ENCODE results near the gene PRRC2A.

PRRC2A gene

DNA sequence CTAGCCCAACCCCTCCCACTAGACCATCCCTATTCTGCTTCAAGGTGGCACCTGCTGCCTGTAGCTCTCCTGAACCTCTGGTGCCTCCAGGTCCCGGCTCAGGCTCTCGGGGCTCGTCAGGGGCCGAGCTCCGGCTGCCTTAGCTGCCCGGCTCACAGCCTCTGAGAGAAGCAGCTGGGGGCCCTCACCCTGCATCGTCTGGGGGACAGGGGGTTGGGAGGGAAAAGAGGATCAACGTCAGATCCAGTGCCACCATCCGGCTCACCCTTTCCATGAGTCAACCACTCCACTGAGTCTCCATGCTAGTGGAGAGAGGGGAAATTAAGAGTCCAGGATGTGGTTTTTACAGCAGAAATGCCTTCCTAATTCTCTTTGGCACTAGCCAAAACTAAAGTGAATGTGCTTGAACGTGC, 18.9 kb downstream of the PRRC2A start:
- Histone ChIP-seq H3K4me3 (ENCODE audit: extremely low read depth, insufficient read depth, low read length, poor library complexity, severe bottlenecking) (no peak overlapping the region), H3K36me3 (ENCODE audit: control insufficient read depth, insufficient read depth, low read length) (peaks cover 97% of the 10 kb centered on the region), H3K4me1 (ENCODE audit: control insufficient read depth, insufficient read depth, low read length, poor library complexity, severe bottlenecking) (no peaks in the 10 kb centered on the region), H3K9me3 (ENCODE audit: control insufficient read depth, low read length) (no peaks in the 10 kb centered on the region), H3K27ac (ENCODE audit: low read depth, low read length, severe bottlenecking) (peak overlapping the region; percentile 2)
- 93 to 95% methylated on average over 7 of the region's 10 CpGs for WGBS, 2 experiments (ENCODE audit: insufficient coverage in 2 of 2)

DNA sequence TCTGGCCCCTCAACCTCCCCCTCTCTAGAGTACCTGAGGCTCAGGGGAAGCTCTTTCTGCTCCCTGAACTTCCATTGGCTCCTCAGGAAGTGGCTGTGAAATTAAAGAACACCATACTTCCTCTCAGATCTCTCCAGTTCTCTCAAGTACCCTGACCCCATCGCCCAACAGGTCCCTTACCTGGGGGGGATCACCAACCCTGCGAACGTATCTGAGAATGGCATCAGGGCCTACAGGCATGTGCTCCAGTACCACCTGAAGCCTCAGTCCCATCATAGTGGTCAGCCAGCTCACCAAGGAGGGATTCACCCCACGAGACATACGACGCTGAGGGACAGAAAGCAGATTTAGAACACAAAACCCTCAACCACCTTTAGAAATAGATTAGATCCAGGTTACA, 20.1 kb downstream of the PRRC2A start:
- no peaks in the 10 kb centered on the region for H3K9me3 ChIP-seq (ENCODE audit: control insufficient read depth, low read length)
- H3K4me3 ChIP-seq (ENCODE audit: extremely low read depth, insufficient read depth, low read length, poor library complexity, severe bottlenecking), result no peak overlapping the region
- no peaks in the 10 kb centered on the region for H3K4me1 ChIP-seq (ENCODE audit: control insufficient read depth, insufficient read depth, low read length, poor library complexity, severe bottlenecking)
- 96 to 98% methylated on average over 3 of the region's 6 CpGs for WGBS, 2 experiments (ENCODE audit: insufficient coverage in 2 of 2)
- peaks cover 97% of the 10 kb centered on the region for H3K36me3 ChIP-seq (ENCODE audit: control insufficient read depth, insufficient read depth, low read length)
- no peak overlapping the region for H3K27ac ChIP-seq (ENCODE audit: low read depth, low read length, severe bottlenecking)

DNA sequence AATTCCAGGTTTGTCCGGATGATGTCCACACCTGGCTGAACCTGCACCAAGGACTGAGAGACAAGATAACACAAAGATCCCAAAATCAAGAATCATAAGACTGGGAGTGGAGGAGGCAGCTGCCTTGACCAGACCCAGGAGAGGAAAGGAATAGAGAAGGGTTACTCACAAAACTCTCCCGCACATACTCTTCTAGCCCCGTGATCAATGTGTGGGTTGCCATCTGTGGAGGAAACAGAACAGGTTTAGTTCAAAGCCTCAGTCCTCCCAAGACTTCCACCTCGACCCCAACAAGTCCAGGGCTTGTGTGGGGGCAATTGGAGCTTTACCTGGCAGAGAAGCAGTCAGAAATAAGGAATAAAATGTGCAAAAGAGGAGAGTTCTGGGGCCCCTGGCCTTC, 20.9 kb downstream of the PRRC2A start:
- Histone ChIP-seq H3K4me1 (ENCODE audit: control insufficient read depth, insufficient read depth, low read length, poor library complexity, severe bottlenecking) (no peaks in the 10 kb centered on the region), H3K27ac (ENCODE audit: low read depth, low read length, severe bottlenecking) (no peak overlapping the region), H3K9me3 (ENCODE audit: control insufficient read depth, low read length) (no peaks in the 10 kb centered on the region), H3K4me3 (ENCODE audit: extremely low read depth, insufficient read depth, low read length, poor library complexity, severe bottlenecking) (no peak overlapping the region), H3K36me3 (ENCODE audit: control insufficient read depth, insufficient read depth, low read length) (peaks cover 97% of the 10 kb centered on the region)
- WGBS, 2 experiments (ENCODE audit: insufficient coverage in 2 of 2), result 80 to 100% methylated on average over 1 to 2 of the region's 4 CpGs

DNA sequence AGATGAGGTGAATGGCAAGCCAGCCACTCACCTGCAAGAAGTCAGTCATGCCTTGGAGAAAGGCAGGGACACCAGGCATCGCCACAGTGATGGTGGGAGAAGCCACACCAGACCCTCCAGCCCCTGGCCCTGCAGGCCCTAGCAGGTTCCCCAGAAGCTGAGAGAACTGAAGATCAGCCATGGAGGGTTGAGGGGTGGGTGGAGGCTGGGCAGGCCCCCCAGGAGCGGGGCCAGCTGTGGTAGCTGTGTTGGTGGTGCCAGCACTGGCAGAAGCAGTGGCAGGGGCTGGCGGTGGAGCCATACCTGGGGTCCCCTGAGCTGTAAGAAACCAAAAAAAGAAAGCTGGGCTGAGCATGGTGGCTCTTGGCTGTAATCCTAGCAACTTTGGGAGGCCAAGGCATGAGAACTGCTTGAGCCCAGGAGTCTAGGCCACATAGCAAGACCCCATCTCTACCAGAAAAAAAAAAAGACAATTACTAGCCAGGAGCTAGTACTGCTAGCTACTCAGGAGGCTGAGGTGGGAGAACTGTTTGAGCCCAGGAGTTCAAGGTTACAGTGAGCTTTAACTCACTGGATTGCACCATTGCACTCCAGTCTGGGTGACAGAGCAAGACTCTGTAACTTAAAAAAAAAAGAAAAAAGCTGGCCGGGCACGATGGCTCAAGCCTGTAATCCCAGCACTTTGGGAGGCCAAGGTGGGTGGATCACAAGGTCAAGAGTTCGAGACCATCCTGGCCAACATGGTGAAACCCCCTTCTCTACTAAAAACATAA, 22.5 kb downstream of the PRRC2A start:
- H3K4me3 ChIP-seq (ENCODE audit: extremely low read depth, insufficient read depth, low read length, poor library complexity, severe bottlenecking), result no peak overlapping the region
- H3K36me3 ChIP-seq (ENCODE audit: control insufficient read depth, insufficient read depth, low read length), result peaks cover 96% of the 10 kb centered on the region
- H3K9me3 ChIP-seq (ENCODE audit: control insufficient read depth, low read length), result no peaks in the 10 kb centered on the region
- 90 to 95% methylated on average over 3 to 5 of the region's 6 CpGs for WGBS, 2 experiments (ENCODE audit: insufficient coverage in 2 of 2)
- no peaks in the 10 kb centered on the region for H3K4me1 ChIP-seq (ENCODE audit: control insufficient read depth, insufficient read depth, low read length, poor library complexity, severe bottlenecking)
- no peak overlapping the region for H3K27ac ChIP-seq (ENCODE audit: low read depth, low read length, severe bottlenecking)

DNA sequence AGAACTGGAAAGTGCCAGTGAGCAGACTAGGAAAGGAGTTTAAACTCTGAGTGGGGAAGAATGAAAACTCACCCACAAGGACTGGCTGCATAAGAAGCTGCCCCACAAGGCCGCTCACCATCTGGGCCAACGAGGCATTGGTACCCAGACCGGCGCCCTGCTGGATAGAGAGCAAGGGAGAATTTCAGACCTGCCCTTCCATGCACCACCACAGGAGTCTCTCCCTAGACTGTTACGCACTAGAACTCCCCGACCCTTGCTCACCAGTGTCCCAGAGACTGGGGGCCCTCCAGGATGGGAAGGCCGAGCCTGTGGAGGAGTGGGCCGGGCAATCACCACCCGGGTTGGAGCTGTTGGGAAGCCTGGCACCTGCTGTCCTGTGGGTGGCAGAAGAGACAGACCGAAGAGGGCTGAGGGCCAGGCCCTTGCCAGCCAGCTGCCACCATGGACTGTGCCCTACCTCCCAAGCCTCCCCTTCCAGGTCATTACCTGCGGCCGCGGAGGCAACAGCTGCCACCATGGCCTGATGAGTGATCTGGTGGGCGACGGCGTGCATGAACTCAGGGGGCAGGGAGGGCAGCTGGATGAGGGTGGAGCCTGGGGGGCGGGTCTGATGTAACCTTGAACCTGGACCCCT, 23.4 kb downstream of the PRRC2A start:
- WGBS, 2 experiments (ENCODE audit: insufficient coverage in 2 of 2), result 94 to 98% methylated on average over 7 to 11 of the region's 17 CpGs
- Histone ChIP-seq H3K4me3 (ENCODE audit: extremely low read depth, insufficient read depth, low read length, poor library complexity, severe bottlenecking) (no peak overlapping the region), H3K36me3 (ENCODE audit: control insufficient read depth, insufficient read depth, low read length) (peaks cover 96% of the 10 kb centered on the region), H3K4me1 (ENCODE audit: control insufficient read depth, insufficient read depth, low read length, poor library complexity, severe bottlenecking) (no peaks in the 10 kb centered on the region), H3K9me3 (ENCODE audit: control insufficient read depth, low read length) (no peaks in the 10 kb centered on the region), H3K27ac (ENCODE audit: low read depth, low read length, severe bottlenecking) (no peak overlapping the region)

GRCh38 chr6:31645325-31645724, 24.8 kb downstream of the PRRC2A start:
- Histone ChIP-seq H3K27ac (ENCODE audit: low read depth, low read length, severe bottlenecking) (no peak overlapping the region), H3K9me3 (ENCODE audit: control insufficient read depth, low read length) (no peaks in the 10 kb centered on the region), H3K36me3 (ENCODE audit: control insufficient read depth, insufficient read depth, low read length) (peaks cover 96% of the 10 kb centered on the region), H3K4me3 (ENCODE audit: extremely low read depth, insufficient read depth, low read length, poor library complexity, severe bottlenecking) (no peak overlapping the region), H3K4me1 (ENCODE audit: control insufficient read depth, insufficient read depth, low read length, poor library complexity, severe bottlenecking) (no peaks in the 10 kb centered on the region)
- 94 to 97% methylated on average over 8 of the region's 9 CpGs for WGBS, 2 experiments (ENCODE audit: insufficient coverage in 2 of 2)

DNA sequence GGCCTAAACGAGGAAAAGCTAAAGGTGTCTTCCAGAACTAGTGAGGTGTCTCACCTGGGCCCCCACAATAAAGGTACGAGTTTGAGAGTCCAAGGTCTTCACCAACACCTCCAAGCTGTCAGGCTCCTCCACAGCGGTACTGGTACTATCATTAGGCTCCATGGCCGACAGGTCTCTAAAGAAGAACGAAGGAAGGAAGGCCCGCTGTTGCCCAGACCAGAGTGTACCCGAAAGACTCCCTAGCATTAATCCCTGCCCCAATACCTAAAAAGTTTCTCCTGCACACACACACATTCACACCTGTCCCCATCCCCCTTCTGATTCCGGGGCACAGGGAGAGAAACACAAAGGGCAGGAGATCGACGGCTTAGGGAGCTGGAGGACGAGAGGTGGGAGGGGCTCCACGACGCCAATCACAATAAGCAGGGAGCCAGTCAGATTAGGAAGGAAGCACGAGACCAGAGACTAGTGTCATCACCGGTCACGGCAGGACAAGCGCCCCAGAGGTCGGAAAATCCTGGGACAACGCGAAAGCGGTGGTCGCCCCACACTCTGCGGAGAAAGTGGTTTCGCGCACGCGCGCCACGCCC, 31.2 kb downstream of the PRRC2A start:
- 3 to 7% methylated on average over 17 to 20 of the region's 29 CpGs for WGBS, 2 experiments (ENCODE audit: insufficient coverage in 2 of 2)

DNA sequence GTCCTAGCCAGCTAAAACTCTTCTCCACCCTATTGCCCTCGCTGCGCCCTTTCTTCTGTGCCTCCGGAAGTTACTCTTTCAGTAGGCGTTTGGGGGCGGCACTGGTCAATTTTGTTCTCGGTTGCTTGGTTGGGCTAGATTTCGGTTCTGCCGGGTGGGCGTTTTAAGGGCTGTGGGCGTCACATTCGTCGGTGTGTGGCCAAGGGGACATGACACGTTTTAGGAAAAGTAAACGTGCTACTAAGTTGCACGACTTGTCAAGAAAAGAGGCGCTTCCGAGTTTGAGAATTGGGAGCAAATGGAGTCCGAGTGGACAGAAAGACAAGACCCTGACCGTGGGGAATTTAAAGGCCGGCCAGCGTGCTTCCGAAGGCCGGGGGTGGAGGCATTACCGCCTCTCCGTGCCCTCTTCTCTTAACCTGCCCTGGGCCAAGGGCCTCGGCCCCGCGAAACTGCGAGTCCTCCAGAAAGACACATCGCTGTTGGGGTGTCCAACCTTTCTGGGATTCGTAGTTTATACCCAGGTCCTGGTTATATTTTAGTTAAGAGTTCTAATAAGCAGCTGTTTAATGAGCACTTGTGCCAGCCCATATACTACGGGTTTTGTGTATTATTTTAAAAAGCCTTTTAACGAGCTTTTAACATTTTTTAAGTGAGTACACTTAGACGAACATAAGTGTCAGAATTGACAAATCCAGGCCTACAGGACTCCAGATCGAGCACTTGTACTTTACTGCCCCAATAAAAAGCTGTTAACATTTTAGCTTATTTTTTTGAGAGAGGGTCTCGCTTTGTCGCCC, 32.6 kb downstream of the PRRC2A start:
- H3K36me3 ChIP-seq (ENCODE audit: control insufficient read depth, insufficient read depth, low read length), result peaks cover 39% of the 10 kb centered on the region
- WGBS, 2 experiments (ENCODE audit: insufficient coverage in 2 of 2), result 17 to 22% methylated on average over 26 to 27 of the region's 37 CpGs

More for the DNA sequence above, 31.2 kb downstream of the PRRC2A start:
- Histone ChIP-seq H3K4me3 (ENCODE audit: extremely low read depth, insufficient read depth, low read length, poor library complexity, severe bottlenecking) (peak overlapping the region; percentile 92), H3K36me3 (ENCODE audit: control insufficient read depth, insufficient read depth, low read length) (peaks cover 48% of the 10 kb centered on the region), H3K27ac (ENCODE audit: low read depth, low read length, severe bottlenecking) (peak overlapping the region; percentile 99), H3K4me1 (ENCODE audit: control insufficient read depth, insufficient read depth, low read length, poor library complexity, severe bottlenecking) (peaks cover 11% of the 10 kb centered on the region), H3K9me3 (ENCODE audit: control insufficient read depth, low read length) (no peaks in the 10 kb centered on the region)

DNA sequence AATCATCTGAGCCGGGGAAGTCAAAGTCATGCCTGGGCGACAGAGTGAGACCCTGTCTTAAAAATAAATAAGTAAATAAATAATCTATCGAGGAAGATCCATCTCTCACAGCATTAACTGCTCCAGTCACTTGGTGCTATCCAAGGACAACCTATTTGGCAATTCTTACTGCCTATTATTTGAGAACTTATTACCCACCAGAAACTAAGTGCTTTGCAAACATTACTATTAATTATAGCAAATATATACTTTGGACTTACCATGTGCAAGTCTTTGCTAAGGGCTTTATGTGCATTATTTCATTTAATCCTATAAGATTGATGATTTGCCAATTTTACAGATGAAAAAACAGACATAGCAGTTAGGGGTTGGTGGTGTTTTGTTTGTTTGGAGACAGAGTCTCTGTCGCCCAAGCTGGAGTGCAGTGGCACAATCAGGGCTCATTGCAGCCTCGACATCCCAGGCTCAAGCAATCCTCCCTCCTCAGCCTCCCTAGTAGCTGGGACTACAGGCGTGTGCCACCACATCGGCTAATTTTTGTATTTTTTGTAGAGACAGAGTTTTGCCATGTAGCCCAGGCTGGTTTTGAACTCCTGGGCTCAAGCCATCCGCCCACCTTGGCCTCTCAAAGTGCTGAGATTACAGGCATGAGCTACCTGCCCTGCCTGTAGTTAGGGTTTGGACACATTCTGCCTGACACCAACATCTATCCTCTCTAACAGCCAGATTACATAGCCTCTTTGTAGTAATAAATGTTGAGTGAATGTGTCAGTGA, 34.2 kb downstream of the PRRC2A start:
- H3K27ac ChIP-seq (ENCODE audit: low read depth, low read length, severe bottlenecking), result no peak overlapping the region
- no peak overlapping the region for H3K4me3 ChIP-seq (ENCODE audit: extremely low read depth, insufficient read depth, low read length, poor library complexity, severe bottlenecking)
- H3K36me3 ChIP-seq (ENCODE audit: control insufficient read depth, insufficient read depth, low read length), result peaks cover 34% of the 10 kb centered on the region
- H3K4me1 ChIP-seq (ENCODE audit: control insufficient read depth, insufficient read depth, low read length, poor library complexity, severe bottlenecking), result peaks cover 23% of the 10 kb centered on the region
- no peaks in the 10 kb centered on the region for H3K9me3 ChIP-seq (ENCODE audit: control insufficient read depth, low read length)
- WGBS, 2 experiments (ENCODE audit: insufficient coverage in 2 of 2), result 92% methylated on average over 5 to 6 of the region's 8 CpGs

More for the DNA sequence above, 32.6 kb downstream of the PRRC2A start:
- no peaks in the 10 kb centered on the region for H3K9me3 ChIP-seq (ENCODE audit: control insufficient read depth, low read length)
- peaks cover 11% of the 10 kb centered on the region for H3K4me1 ChIP-seq (ENCODE audit: control insufficient read depth, insufficient read depth, low read length, poor library complexity, severe bottlenecking)
- H3K4me3 ChIP-seq (ENCODE audit: extremely low read depth, insufficient read depth, low read length, poor library complexity, severe bottlenecking), result peak overlapping the region; percentile 92
- H3K27ac ChIP-seq (ENCODE audit: low read depth, low read length, severe bottlenecking), result peak overlapping the region; percentile 99
